Esophagus squamous epithelium (tissue), 5 donors: Measurements from ENCODE around the gene CBFA2T2. TPM values are rescaled to one million over a fixed set of nuclear protein-coding genes. Genes with fewer than 3 reads are reported as not detected.

Experiments
- DNase-seq: peaks from one replicate; lab custom pipeline; 2025; lab: John Stamatoyannopoulos, UW
- H3K27ac ChIP-seq, 4 donors: fragments of 200-600 bp; sonication (generic); one replicate each; pipeline ENCODE4 v1.5.1; 2016 to 2019; ENCODE audit warnings: mild to moderate bottlenecking in 1 of 4
- H3K27me3 ChIP-seq, 4 donors: fragments of 200-600 bp; sonication (generic); 1 replicate in 3 of 4; 2 replicates in 1 of 4; pipeline versions ENCODE4 v1.5.1 to v1.6.0; 2017 to 2021; ENCODE audit warnings: antibody characterized with exemption in 1 of 4
- H3K36me3 ChIP-seq, 3 donors: fragments of 200-600 bp; sonication (generic); one replicate each; pipeline ENCODE4 v1.5.1; 2016 to 2019
- H3K4me1 ChIP-seq, 3 donors: fragments of 200-600 bp; sonication (generic); one replicate each; pipeline ENCODE4 v1.5.1; 2017 to 2019
- H3K4me3 ChIP-seq, 4 donors: fragments of 200-600 bp; sonication (generic); 1 replicate in 3 of 4; 2 replicates in 1 of 4; pipeline ENCODE4 v1.5.1; 2016 to 2019; ENCODE audit warnings: mild to moderate bottlenecking in 2 of 4, moderate library complexity in 1 of 4
- H3K9me3 ChIP-seq, 3 donors: fragments of 200-600 bp; sonication (generic); one replicate each; pipeline ENCODE4 v1.5.1; 2016 to 2019
- POLR2A ChIP-seq, 4 donors: fragments of 450-650 bp; IDR thresholded peaks; one replicate each; pipeline ENCODE4 v1.6.1; 2017; ENCODE audit warnings: antibody characterized with exemption in 4 of 4, mild to moderate bottlenecking in 4 of 4, moderate library complexity in 3 of 4
- WGBS, 2 donors: methylation state at CpG; one replicate each; pipeline ENCODE4 v1.1.5; 2018; 5-methylcytosine and 5-hydroxymethylcytosine counted together
- intact Hi-C: fragments of 100-400 bp; cut with DNase I; formaldehyde crosslinking; loops from one replicate; pipeline ENCODE4 v1.15.0; 2022
- total RNA-seq, 4 donors: library from RNA; depleted of rRNA; stranded (reverse); fragments of >200 nt; gene quantifications; one replicate each; pipeline ENCODE4 v1.1.0, GENCODE V29; 2016
- TF ChIP-seq, protein P1 (sequence below), 6 experiments: fragments of 450-650 bp in 4 of 6; fragments of 200-600 bp in 2 of 6; sonication (generic) in 2 of 6; IDR thresholded peaks; one replicate each; pipeline ENCODE4 v1.5.1; 2016 to 2019; ENCODE audit warnings: antibody characterized with exemption in 6 of 6, mild to moderate bottlenecking in 4 of 6, moderate library complexity in 4 of 6
- donor health status: DM: yes; HTN: yes; CAD: no.

The CBFA2T2 gene
- total RNA-seq, 4 donors from 2014 or later: 10.5 to 15.6 (median 10.8) TPM

GRCh38 chr20:33465481-33466302 is 24.2 kb upstream of the CBFA2T2 start:
- Histone ChIP-seq H3K9me3 (no peaks in the 10 kb centered on the region), H3K27me3 (no peaks in the 10 kb centered on the region), H3K4me1 (no peaks in the 10 kb centered on the region), H3K4me3 (no peak overlapping the region), H3K27ac (no peak overlapping the region), H3K36me3 (no peaks in the 10 kb centered on the region)
- no peak for DNase-seq
- 82 to 88% methylated on average over 6 to 7 of the region's 9 CpGs for WGBS, 2 donors
- intact Hi-C loops: loop anchor here (10.0 kb wide), 1 partner anchor 269 kb away; the partner anchor contains the start of gene ZNF341
- TF ChIP-seq, protein P1, sequence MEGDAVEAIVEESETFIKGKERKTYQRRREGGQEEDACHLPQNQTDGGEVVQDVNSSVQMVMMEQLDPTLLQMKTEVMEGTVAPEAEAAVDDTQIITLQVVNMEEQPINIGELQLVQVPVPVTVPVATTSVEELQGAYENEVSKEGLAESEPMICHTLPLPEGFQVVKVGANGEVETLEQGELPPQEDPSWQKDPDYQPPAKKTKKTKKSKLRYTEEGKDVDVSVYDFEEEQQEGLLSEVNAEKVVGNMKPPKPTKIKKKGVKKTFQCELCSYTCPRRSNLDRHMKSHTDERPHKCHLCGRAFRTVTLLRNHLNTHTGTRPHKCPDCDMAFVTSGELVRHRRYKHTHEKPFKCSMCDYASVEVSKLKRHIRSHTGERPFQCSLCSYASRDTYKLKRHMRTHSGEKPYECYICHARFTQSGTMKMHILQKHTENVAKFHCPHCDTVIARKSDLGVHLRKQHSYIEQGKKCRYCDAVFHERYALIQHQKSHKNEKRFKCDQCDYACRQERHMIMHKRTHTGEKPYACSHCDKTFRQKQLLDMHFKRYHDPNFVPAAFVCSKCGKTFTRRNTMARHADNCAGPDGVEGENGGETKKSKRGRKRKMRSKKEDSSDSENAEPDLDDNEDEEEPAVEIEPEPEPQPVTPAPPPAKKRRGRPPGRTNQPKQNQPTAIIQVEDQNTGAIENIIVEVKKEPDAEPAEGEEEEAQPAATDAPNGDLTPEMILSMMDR (IDR thresholded peaks at IDR 0.05): no peak
- TF ChIP-seq POLR2A (IDR thresholded peaks at IDR 0.05): no peak

DNA sequence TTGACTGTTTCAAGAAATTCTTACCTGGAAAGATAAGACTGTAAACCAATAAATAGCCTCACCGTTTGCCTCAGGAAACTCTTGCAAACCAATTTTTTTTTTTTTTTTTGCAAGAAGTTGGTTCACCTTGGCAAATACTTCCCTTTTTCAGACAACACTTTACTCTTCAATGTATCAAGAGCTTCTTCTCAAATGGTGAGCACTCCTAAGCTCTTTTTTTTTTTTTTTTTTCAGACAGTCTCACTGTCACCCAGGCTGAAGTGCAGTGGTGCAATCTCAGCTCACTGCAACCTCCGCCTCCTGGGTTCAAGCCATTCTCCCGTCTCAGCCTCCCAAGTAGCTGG is 23.6 kb upstream of the CBFA2T2 start:
- H3K4me3 ChIP-seq: no peak overlapping the region
- intact Hi-C loops: loop anchor here (10.0 kb wide), 1 partner anchor 269 kb away; the partner anchor contains the start of gene ZNF341
- no peak for TF ChIP-seq POLR2A (IDR thresholded peaks at IDR 0.05)
- TF ChIP-seq, protein P1 (IDR thresholded peaks at IDR 0.05): no peak
- no peak overlapping the region for H3K27ac ChIP-seq
- H3K27me3 ChIP-seq: no peaks in the 10 kb centered on the region
- 46 to 78% methylated on average over 1 to 2 of the region's 3 CpGs for WGBS, 2 donors
- DNase-seq: no peak
- no peaks in the 10 kb centered on the region for H3K36me3 ChIP-seq
- H3K9me3 ChIP-seq: no peaks in the 10 kb centered on the region
- no peaks in the 10 kb centered on the region for H3K4me1 ChIP-seq

DNA sequence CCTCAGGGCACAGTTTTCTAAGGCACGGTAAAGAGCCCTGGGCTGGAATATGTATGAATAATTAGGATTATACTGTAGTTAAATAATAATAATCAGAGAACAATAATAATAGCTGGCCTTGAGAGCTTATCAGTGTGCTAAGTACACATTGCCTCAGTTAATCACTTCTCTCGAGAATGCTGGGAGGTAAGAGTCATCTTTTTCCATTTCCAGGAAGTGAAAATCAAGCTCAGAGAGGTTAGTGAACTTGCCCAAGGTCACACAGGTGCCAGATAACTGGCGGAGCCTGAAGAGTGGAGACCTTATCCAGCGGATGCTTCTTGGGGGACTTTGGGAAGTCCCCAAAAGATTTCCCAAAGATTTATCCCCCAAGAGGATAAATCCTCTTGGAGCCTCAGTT is 19.4 kb upstream of the CBFA2T2 start:
- Histone ChIP-seq H3K4me3 (no peak overlapping the region), H3K36me3 (no peaks in the 10 kb centered on the region), H3K27ac (no peak overlapping the region), H3K9me3 (no peaks in the 10 kb centered on the region), H3K4me1 (no peaks in the 10 kb centered on the region), H3K27me3 (peaks cover 0 to 1% (median 0%) of the 10 kb centered on the region in 4 donors)
- WGBS, 2 donors: 64 to 69% methylated on average over 4 of the region's 4 CpGs
- DNase-seq: no peak
- no peak for TF ChIP-seq POLR2A (IDR thresholded peaks at IDR 0.05)
- intact Hi-C loops: no loop called here

DNA sequence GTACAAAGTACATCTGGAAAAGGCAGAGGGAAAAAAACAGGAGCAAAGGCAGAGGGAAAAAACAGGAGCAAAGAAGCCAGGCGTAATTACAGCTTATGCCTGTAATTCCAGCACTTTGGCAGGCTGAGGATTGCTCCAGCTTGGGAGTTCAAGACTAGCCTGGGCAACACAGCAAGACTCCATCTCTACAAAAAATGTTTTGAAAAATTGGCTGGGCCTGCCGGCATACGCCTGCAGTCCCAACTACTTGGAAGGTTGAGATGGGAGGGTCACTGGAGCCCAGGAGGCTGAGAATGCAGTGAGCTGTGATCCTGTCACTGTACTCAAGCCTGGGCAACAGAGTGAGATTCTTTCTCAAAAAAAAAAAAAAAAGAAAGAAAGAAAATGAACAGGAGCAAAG is 19.0 kb upstream of the CBFA2T2 start:
- intact Hi-C loops: no loop called here
- no peaks in the 10 kb centered on the region for H3K9me3 ChIP-seq
- 66 to 76% methylated on average over 3 of the region's 3 CpGs for WGBS, 2 donors
- H3K27me3 ChIP-seq: peaks cover 0 to 6% (median 0%) of the 10 kb centered on the region in 4 donors
- H3K27ac ChIP-seq: no peak overlapping the region
- TF ChIP-seq, protein P1 (IDR thresholded peaks at IDR 0.05): no peak
- no peak for TF ChIP-seq POLR2A (IDR thresholded peaks at IDR 0.05)
- H3K4me1 ChIP-seq: no peaks in the 10 kb centered on the region
- DNase-seq: no peak
- no peaks in the 10 kb centered on the region for H3K36me3 ChIP-seq
- H3K4me3 ChIP-seq: no peak overlapping the region

DNA sequence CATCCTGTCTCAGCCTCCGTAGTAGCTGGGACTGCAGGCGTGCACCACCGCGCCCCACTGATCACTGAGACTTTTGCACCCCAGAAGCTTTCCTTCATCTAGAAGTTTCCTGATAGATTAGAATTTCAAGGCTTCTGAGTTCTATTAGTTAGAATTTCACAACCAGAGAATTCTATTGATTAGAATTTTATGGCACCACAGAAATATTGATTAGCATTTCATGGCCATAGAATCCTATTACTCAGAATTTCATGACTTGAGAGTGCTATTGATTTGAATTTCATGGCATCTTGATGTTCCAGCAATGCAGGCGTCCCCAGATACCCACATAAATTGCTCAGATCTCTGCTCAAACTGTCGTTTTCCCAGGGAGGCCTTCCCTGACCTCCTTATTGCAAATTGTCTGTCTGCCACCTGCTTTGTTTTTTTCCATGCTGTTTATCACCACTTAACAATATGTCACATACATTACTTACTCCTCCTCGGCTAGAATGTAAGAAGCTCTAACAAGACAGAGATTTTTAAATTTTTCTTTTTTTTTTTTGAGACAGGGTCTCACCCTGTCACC is 16.9 kb upstream of the CBFA2T2 start:
- peaks cover 0 to 13% (median 0%) of the 10 kb centered on the region in 3 donors for H3K4me1 ChIP-seq
- TF ChIP-seq, protein P1 (IDR thresholded peaks at IDR 0.05): no peak
- no peak for TF ChIP-seq POLR2A (IDR thresholded peaks at IDR 0.05)
- no peaks in the 10 kb centered on the region for H3K9me3 ChIP-seq
- 85 to 94% methylated on average over 7 of the region's 7 CpGs for WGBS, 2 donors
- no peak overlapping the region for H3K4me3 ChIP-seq
- no peaks in the 10 kb centered on the region for H3K36me3 ChIP-seq
- peaks cover 0 to 8% (median 0%) of the 10 kb centered on the region in 4 donors for H3K27me3 ChIP-seq
- no peak for DNase-seq
- intact Hi-C loops: no loop called here
- H3K27ac ChIP-seq: no peak overlapping the region
